GM19238 (cell line): ENCODE results near the gene OR51E1.

ENCODE experiments used
- DNase-seq: peaks from one replicate; pipeline ENCODE4 v3.0.0; 2011; ENCODE audit warnings: low spot score; ENCODE audit not compliant: insufficient read length

The OR51E1 gene

DNA sequence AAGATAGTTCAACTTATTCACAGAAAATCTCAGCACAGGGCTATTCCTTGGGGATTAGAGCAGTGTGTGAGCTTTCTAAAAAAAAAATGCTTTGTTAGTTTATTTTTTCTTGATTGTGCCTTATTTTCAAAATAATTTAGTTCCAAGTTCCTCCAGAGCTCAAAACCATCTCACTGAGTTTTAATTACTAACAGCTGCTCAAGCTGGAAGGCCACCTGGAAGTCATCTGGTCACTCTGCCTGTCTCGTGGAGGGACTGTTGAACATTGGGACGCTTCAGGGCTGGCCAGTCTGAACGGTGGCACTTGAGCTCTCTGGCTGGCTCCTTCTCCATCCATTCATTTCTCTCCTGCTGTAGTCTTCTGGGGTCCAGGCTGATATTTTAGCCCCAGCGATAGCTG lies 4.0 kb downstream of the OR51E1 start:
- no peak for DNase-seq

DNA sequence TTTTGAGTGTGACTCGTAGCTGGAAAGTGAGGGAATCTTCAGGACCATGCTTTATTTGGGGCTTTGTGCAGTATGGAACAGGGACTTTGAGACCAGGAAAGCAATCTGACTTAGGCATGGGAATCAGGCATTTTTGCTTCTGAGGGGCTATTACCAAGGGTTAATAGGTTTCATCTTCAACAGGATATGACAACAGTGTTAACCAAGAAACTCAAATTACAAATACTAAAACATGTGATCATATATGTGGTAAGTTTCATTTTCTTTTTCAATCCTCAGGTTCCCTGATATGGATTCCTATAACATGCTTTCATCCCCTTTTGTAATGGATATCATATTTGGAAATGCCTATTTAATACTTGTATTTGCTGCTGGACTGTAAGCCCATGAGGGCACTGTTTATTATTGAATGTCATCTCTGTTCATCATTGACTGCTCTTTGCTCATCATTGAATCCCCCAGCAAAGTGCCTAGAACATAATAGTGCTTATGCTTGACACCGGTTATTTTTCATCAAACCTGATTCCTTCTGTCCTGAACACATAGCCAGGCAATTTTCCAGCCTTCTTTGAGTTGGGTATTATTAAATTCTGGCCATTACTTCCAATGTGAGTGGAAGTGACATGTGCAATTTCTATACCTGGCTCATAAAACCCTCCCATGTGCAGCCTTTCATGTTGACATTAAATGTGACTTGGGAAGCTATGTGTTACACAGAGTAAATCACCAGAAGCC lies 11.0 kb downstream of the OR51E1 start:
- no peak for DNase-seq

DNA sequence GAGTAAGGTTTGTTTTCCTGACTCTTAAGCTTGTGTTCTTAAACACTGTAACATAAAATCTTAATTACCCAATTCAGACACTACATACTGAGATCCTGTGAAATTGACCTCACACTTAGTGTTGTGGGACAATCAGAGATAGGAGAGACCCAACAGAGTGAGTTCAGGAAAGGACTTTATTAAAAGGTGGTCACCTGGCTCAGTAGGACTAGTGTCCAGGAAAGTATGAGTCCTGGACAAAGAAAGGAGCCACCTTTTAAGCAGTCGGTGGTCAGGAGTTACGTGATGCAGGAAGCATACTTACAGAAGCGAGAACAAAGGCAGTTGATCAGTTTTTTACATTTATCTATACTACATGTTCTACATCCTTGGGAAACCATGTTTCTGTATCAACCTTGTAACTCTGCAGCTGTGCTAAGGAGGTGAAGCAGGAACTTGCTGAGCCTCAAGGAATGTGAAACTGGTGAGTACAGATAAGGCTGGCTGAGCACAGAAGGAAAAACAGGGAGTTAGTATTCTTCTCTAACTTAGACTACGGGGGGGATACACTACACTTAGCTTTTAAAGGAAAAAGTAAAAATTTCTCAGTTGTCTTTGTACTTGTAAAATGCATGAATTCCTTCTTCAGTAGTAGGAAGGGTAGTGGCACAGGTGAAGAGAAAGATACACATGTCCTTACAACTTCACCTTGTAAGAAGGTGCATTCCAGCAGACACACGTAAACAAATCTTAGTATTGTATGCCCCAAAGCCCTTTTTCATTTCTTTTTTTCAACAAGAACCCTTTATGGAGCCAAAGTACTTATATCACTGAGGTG lies 15.1 kb downstream of the OR51E1 start:
- DNase-seq: no peak

DNA sequence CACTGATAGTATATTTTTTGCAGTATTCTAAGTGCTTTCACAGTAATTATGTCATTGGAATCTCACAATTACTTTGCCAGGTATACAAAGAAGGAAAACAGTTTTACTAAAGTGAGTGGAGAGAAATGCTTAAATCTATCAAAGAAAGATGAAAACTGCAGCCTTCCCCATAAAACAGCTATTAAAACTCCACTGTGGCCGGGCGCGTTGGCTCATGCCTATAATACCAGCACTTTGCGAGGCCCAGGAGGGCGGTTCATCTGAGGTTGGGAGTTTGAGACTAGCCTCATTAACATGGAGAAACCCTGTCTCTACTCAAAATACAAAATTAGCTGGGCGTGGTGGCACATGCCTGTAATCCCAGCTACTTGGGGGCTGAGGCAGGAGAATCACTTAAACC lies 19.1 kb downstream of the OR51E1 start:
- DNase-seq: no peak

DNA sequence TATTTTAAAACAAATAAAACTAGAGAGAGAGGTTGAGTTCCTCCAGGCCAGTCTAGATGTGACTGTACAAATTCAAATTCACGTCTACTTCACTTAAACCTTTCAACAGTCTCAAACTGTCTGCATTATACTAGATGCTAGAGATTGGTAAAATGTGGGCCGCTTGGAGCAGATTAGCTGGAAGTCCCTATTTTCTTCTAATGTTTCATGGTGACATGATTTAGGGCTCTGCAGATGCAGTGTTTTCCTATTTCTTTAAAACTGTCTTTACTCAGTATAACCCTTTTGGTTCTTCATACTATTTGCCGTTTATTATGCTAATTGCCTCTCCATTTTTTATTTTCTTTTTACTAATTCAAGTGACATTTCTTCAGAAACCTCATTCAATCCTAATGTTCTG lies 20.4 kb downstream of the OR51E1 start:
- no peak for DNase-seq

DNA sequence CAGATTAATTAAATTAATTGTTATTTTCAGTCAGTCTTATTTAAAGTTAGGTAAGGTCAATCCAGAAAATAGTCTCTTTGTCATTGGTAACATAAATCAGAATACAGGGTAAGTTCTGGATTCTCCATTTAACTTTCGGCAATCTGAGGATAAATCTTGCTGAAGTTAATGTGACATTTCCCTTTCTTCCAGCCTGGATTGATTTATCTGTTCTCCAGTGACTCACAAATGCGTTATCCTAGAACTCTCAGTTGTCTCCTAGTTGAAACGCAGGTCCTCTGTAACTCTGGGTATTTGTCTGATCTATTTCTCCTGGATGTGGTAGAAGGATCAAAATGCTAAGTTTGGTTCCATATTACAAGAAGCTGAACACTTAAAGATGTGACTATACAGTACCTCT lies 21.0 kb downstream of the OR51E1 start:
- DNase-seq: no peak

DNA sequence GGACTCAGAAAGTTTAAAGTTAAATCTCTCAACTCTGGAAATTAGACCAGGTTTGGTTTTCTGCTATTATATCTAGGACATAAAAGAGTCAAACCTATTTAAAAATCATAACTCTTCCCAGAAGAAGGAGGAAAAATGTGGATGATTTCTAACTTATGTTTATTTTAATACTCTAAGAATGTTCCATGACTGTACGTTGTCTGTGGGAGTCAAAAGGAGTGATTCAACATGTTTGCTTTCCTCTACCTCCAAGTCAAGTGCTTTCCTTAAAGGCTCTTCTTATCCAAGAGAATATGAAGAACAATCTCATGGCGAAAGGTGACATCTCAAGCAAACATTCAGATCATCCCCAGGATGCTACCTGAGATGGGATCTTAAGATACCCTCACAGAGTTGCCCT lies 21.6 kb downstream of the OR51E1 start:
- DNase-seq: no peak

DNA sequence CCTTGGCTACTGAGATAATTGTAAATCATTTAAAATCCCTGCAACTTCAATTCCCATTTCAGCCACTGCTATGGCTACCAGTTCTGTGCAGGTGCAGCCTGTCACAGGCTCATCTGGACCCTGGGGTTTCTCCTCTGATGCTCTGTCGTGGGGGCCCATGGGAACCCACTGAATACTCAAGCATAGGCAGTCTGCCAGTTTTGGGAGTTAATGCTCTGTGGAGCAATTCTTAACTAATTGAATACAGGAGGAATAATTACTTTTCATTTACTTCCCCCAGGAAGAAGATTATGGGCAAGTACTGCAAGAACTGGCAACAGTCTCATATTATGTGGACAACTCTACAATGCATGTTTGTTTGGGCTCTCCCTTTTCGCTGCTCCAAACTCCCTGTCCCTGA lies 28.0 kb downstream of the OR51E1 start:
- no peak for DNase-seq

DNA sequence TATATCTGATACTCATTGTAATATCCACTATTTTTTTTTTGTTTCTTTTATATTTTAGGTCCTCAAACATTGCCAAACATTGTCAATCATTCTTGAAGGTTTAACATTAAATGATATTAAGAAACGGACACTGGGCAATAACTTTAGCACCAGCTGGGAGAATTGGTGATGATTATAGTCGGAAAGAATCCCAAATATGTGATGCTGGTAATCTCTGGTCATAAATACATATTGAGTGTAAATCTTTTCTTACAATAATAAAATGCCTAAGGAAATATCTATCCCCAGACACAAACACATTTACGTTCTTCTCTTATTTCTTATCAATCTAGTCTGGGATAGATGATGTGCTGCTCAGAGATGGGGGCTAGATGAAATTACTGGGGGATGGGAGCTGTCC lies 28.7 kb downstream of the OR51E1 start:
- DNase-seq: no peak

DNA sequence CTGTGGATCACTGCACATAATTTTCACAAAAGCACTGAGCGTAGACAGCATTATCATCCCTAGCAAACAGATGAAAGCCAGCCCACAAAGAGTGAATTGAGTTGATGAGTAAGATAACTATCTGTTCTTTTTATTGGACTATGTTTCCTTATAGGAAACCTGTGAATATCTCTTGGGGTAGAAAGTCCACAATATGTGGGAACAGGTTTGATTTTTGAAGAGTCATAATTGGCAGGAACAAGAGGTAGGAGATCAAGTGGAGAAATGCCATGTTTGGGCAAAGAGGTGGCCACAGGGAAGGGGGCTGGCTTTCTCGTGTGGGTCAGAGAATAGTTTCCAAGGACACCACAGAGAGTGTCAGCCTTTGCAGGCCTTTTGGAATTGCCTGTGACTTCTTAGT lies 30.0 kb downstream of the OR51E1 start:
- no peak for DNase-seq

DNA sequence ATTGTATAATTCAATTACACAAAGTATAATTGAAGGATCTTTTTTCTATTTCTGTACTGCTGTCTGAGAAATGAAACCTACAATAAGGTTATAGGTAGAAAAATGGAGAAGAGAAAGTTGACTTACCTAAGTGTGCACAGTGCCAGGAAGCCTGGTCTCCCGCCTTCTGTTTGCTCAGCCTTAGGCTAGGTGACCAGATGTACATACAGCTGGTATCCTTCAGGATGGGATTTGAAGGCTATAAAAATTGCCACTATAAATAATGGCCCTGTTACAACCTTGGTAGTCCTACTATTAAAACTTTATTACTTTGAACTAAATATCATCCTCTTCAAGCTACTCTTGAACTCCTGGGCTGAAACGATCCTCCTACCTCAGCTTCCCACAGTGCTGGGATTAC lies 34.2 kb downstream of the OR51E1 start:
- DNase-seq: no peak

DNA sequence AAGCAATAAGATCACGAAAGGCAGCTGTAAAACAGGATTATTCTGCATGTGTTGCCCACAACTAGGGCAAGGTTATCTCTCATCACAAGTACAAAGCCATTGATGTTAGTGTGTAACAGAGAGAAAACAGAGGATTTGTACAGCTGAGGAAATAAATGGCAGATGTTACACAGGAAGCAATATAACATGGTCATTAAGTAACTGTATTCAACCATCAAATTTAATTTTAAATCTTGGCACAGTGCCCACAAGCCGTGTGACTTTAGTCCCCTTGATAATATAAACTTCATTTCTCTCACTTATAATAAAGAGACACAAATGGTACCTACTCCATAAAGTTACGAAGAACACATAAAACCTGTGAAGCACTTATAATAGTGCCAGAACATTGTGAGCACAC lies 36.6 kb downstream of the OR51E1 start:
- DNase-seq: no peak

DNA sequence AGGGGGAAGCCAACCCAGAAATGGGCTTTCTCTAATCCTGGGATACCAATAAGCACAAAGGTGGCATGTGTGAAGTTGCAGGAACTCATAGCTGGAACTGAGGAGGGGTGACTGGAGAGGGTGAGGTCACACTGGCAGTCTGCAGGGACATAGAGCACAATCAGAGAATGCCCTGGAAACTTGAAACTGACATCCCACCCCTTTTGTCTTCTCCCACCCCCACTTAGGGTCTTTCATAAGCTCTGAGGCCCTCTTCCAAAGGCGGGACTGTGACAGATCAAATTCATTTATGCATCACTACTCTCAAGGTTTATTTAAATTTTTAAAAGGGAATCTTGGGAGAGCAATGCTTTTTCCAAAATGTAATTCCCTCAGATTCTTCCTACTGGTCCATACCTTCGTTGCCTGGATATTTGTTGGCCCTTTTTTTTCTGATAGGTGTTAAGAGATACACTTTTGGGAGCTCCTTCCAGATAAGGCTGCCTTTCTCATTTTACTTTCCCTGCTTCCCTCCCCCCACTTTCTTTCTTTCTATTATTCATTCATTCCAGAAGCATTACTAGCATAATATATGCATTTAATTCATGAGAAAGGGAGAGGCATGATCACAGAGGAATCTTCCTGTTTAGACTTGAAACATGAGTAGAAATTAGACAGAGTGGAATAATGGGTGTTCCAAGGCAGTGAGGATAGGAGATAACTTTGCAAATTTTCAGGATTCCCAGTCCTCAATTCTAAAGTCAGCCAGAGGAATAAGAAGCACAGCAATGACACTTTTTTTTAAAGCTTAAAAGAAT lies 39.0 kb downstream of the OR51E1 start:
- no peak for DNase-seq

DNA sequence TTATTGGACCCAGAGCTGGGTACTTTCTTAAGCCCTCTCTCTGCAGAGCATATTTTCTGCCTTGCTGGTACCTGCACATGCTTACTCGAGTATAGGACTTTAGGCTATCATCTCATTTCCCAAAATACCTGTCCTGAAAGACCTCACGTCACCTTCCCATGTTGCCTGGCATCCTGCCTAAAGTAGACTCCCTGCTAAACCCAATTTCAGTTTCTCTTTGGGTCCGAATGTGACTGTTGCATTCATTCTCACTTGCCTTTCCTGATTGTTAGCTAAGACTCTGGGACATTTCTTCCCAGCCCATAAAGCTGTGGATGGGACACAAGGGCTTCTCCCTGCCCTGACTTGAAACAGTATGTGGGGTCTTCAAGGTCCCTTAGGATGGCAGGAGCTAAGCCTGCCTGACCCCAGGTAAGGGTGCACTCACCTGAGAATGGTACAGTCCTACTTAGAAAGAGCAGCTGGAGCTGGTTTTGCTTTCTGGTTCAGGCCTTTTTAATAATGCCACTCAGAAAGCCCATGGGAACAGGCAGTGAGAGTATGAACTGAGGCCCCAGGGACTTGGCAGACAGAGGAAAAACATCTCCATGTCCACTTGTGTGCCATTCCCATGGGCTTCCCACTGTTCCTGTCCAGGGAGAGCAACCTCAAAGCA lies 41.0 kb downstream of the OR51E1 start:
- no peak for DNase-seq

DNA sequence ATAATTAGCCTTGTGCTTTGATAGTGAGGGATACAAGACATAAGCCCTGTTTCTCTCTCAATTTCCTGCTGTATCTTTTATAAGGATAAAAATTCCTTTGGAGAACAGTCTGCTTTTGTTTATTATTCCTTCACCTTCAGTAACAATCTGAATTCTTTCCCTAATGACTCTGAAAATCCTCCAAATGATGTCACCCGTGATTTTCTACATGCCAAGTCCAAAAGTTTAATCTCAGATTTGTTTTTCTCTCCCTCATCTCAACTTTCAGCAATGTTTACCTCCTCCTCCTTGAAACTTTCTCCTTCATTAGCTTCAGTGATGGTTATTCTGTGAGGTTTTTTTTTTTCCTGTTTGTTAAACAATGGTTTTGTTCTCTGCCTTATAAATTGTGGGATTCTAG lies 51.7 kb downstream of the OR51E1 start:
- DNase-seq: no peak

DNA sequence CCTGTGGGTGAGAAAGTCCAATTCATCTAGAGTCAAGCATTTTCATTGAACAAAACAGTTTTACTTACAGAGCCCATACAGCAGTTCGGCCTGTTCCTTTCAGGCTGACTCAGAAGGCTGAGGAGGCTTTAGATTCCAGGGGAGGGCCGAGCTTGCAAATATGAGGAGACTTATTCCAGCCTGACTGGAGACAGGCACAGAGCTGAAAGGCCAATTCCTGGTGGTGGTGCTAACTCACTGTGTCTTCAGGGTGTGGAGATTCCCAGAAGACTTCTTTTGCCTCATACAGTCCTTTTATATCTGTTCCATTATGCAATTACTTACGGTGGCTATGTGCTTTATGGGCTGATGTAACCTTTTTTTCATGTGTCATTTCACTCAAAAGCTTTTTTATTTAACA lies 53.8 kb downstream of the OR51E1 start, which contains the start of gene OR51E2:
Gene OR51E2 (minus strand): TSS at position 269 of the 400 bp plus-strand sequence. CDS start 15,142 bp downstream, outside the sequence.
- no peak for DNase-seq

DNA sequence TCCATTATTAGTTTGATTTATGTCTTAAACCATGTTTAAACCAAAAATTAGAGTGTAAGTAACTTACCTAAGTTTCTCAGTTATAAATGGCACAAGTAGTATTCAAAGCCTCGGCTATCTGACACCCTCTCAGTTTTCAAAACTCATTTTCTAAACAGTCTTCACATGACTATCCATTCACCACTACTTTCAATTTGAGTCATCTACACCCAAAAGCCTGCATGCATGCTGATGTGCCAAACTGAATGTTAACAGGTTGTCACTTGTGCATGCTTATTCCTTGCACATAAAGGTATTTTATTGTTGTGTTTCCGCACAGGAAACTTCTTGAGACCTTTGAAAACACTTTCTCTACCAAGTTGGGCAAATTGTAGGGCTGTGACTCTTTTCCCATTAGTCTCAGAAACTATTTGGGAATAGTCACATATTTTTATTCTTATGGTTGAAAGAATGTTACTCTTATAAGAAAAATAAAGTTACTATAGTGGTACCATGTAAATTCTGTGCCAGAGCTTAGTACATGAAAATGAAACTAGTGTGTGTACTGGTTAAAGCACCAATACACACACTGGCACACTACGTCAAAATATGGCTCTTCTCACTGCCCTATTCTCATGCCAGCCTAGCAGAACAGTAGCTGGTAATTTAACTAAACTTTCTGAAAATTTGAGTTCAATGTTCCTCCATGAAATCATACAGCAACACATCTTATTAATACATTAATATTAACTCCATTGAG lies 56.1 kb downstream of the OR51E1 start:
- DNase-seq: peak; percentile 6

DNA sequence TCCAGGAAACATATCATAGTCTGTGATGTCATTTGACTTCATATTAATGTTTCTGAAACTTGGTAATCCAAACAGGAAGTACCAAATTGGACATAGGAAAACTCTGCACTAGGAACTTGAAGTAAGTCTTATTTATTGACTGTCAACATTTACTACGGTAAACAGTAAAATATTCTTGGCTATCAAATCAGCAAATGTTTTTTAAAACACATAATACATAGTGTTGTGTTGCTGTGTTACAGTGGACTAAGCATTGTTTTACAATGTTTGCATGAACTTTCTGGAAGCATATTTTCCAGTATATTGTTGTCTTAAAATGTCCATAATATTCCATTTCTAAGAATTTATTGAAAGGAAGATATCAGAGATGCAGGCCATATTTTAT lies 56.6 kb downstream of the OR51E1 start:
- DNase-seq: no peak

DNA sequence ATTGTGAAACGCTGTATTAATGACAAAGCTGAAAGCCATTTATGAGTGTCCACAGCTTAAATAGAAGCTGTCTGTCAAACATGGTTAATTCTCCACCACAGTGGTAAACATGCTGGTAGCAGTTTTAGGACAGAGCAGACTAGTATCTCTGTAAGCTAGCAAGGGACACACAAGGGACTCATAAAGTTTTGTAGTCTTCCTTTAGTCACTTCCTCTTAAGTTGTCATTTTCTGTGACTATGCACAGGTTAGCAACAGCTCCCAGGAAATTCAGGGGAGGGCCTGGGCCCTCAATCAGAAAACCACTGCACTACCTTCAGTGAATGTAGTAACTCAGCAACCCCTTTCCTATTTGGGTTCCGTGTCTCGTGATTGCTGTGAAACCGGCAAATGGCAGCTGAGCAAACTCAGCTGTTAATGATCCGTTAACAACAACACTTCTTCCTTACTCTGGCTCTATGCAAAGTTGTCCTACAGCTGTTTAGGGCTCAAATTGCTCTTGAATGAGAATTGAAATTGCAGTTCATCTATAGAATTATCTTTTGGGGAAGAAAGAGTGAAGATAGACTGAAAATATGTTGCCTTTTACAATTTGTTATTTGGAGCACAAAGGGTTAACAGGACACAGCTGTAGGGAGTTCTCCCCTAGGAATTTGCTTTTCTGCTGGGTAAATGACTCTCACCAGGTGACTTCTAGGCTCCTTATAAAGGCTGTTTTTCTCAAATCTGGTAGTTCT lies 60.4 kb downstream of the OR51E1 start, which contains the start of gene MMP26:
Gene MMP26 (plus strand): TSS at position 731 of the 736 bp plus-strand sequence.
- no peak for DNase-seq

DNA sequence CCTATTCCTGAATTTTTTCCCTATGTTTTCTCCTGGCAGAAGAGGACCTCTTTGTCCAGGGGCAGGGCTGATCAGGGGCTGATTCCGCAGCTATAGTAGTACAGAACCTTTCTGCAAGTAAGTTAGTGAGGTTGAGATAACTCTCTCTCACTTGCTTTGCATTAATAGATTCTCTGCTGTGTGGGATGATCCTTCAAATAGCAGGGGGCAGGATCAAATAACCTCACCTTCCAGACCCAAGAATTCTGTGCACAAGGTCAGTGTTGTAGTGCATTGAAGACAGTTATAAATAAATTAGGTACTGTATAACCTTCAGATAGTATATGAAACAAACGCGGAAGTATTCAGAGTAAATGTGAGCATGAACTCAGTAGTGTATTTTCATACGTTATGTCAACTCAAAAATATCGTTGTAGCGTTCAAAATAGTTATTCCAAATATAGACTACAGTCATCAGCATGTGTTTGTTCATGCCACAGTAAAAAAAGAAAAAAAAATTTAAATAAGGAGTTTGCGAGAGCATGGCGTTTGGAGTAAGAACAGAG lies 61.1 kb downstream of the OR51E1 start:
- no peak for DNase-seq
